Measurements from ENCODE around the gene SERPINA9.

The SERPINA9 gene

GRCh38 chr14:94439453-94440057 is 36.4 kb downstream of the SERPINA9 start:
- no peak overlapping the region for H3K4me3 ChIP-seq (ENCODE audit: low read depth, low read length)
- no peak for DNase-seq (ENCODE audit: low read depth)
- no peak for TF ChIP-seq MYC (IDR thresholded peaks at IDR 0.05; ENCODE audit: low read depth, low read length)
- TF ChIP-seq MAX (IDR thresholded peaks at IDR 0.05; ENCODE audit: low read depth, low read length), result no peak
- peak; percentile 15 for TF ChIP-seq CTCF (IDR thresholded peaks at IDR 0.05; ENCODE audit: low read depth, low read length)

- DNase-seq (ENCODE audit: low read depth), result no peak
- no peak overlapping the region for H3K4me3 ChIP-seq (ENCODE audit: low read depth, low read length)
- no peak for TF ChIP-seq MAX (IDR thresholded peaks at IDR 0.05; ENCODE audit: low read depth, low read length)
- no peak for TF ChIP-seq MYC (IDR thresholded peaks at IDR 0.05; ENCODE audit: low read depth, low read length)
- no peak for TF ChIP-seq POLR2A (IDR thresholded peaks at IDR 0.05; ENCODE audit: extremely low read depth, insufficient read length)
- no peak for TF ChIP-seq CTCF (IDR thresholded peaks at IDR 0.05; ENCODE audit: low read depth, low read length)
These were observed 47.4 kb downstream of the SERPINA9 start for GRCh38 chr14:94428610-94429009.

GRCh38 chr14:94427016-94427613 is 48.9 kb downstream of the SERPINA9 start:
- TF ChIP-seq MAX (IDR thresholded peaks at IDR 0.05; ENCODE audit: low read depth, low read length) (no peak), MYC (IDR thresholded peaks at IDR 0.05; ENCODE audit: low read depth, low read length) (no peak), CTCF (IDR thresholded peaks at IDR 0.05; ENCODE audit: low read depth, low read length) (no peak), POLR2A (IDR thresholded peaks at IDR 0.05; ENCODE audit: extremely low read depth, insufficient read length) (no peak)
- no peak overlapping the region for H3K4me3 ChIP-seq (ENCODE audit: low read depth, low read length)
- DNase-seq (ENCODE audit: low read depth), result no peak

- H3K4me3 ChIP-seq (ENCODE audit: low read depth, low read length), result no peak overlapping the region
- TF ChIP-seq MYC (IDR thresholded peaks at IDR 0.05; ENCODE audit: low read depth, low read length), result no peak
- no peak for TF ChIP-seq MAX (IDR thresholded peaks at IDR 0.05; ENCODE audit: low read depth, low read length)
- TF ChIP-seq CTCF (IDR thresholded peaks at IDR 0.05; ENCODE audit: low read depth, low read length), result no peak
- no peak for TF ChIP-seq POLR2A (IDR thresholded peaks at IDR 0.05; ENCODE audit: extremely low read depth, insufficient read length)
- DNase-seq (ENCODE audit: low read depth), result no peak
These were observed 49.5 kb downstream of the SERPINA9 start for GRCh38 chr14:94426526-94426925.

- no peak overlapping the region for H3K4me3 ChIP-seq (ENCODE audit: low read depth, low read length)
- no peak for DNase-seq (ENCODE audit: low read depth)
- TF ChIP-seq MYC (IDR thresholded peaks at IDR 0.05; ENCODE audit: low read depth, low read length) (no peak), POLR2A (IDR thresholded peaks at IDR 0.05; ENCODE audit: extremely low read depth, insufficient read length) (no peak), MAX (IDR thresholded peaks at IDR 0.05; ENCODE audit: low read depth, low read length) (no peak), CTCF (IDR thresholded peaks at IDR 0.05; ENCODE audit: low read depth, low read length) (no peak)
These were observed 51.6 kb downstream of the SERPINA9 start for GRCh38 chr14:94424371-94424770.
